Lower leg skin (tissue), 4 donors: ENCODE measurements around the gene B3GALT4. TPM values are rescaled to one million over a fixed set of nuclear protein-coding genes. Genes with fewer than 3 reads are reported as not detected.

Experiments used
- DNase-seq, 2 donors: peaks; one replicate each; pipeline ENCODE4 v3.0.0-alpha.2; 2019; ENCODE audit warnings: low spot score in 2 of 2
- H3K4me3 ChIP-seq: fragments of 200-600 bp; sonication (generic); 2 replicates; pipeline ENCODE4 v1.5.1; 2017; ENCODE audit warnings: mild to moderate bottlenecking, low read depth; ENCODE audit not compliant: poor library complexity, severe bottlenecking
- CTCF ChIP-seq, 3 donors: fragments of 450-650 bp; IDR thresholded peaks; one replicate each; pipeline ENCODE4 v1.5.1; 2016; ENCODE audit warnings: antibody characterized with exemption in 3 of 3, mild to moderate bottlenecking in 3 of 3, moderate library complexity in 2 of 3
- POLR2A ChIP-seq, 2 donors: fragments of 450-650 bp; IDR thresholded peaks; one replicate each; pipeline ENCODE4 v1.6.1; 2016 to 2017; ENCODE audit warnings: antibody characterized with exemption in 2 of 2, mild to moderate bottlenecking in 1 of 2, moderate library complexity in 1 of 2
- WGBS, 2 donors: methylation state at CpG; one replicate each; pipeline ENCODE4 v1.1.5; 2018; 5-methylcytosine and 5-hydroxymethylcytosine counted together
- intact Hi-C: fragments of 100-400 bp; cut with DNase I; formaldehyde crosslinking; loops from one replicate; pipeline ENCODE4 v1.15.0; 2023; ENCODE audit warnings: low total_unique reads
- total RNA-seq, 4 donors: library from RNA; depleted of rRNA; stranded (reverse); fragments of >200 nt; gene quantifications; one replicate each; pipeline ENCODE4 v1.1.0, GENCODE V29; 2016

The B3GALT4 gene
- total RNA-seq, 4 donors from 2014 or later: 24.8 to 31.0 (median 26.3) TPM

- TF ChIP-seq POLR2A (IDR thresholded peaks at IDR 0.05) (no peak), CTCF (IDR thresholded peaks at IDR 0.05) (no peak)
- 1 to 4% methylated on average over 10 of the region's 10 CpGs for WGBS, 2 donors
- peak; percentile 83 to 93 for DNase-seq
- peak overlapping the region; percentile 79 for H3K4me3 ChIP-seq
- intact Hi-C loops: no loop called here
Measured at GRCh38 chr6:33314515-33314942, 37.6 kb downstream of the B3GALT4 start.

- no peak for TF ChIP-seq CTCF (IDR thresholded peaks at IDR 0.05)
- TF ChIP-seq POLR2A (IDR thresholded peaks at IDR 0.05): no peak
- WGBS, 2 donors: 31 to 42% methylated on average over 40 to 47 of the region's 47 CpGs
- peak in 1 of 2 donors; percentile 92 for DNase-seq
- H3K4me3 ChIP-seq: no peak overlapping the region
- intact Hi-C loops: no loop called here
Measured at GRCh38 chr6:33314943-33315792, 38.2 kb downstream of the B3GALT4 start.

GRCh38 chr6:33315793-33316602 lies 39.1 kb downstream of the B3GALT4 start:
- 85 to 88% methylated on average over 17 of the region's 17 CpGs for WGBS, 2 donors
- TF ChIP-seq POLR2A (IDR thresholded peaks at IDR 0.05) (no peak), CTCF (IDR thresholded peaks at IDR 0.05) (no peak)
- H3K4me3 ChIP-seq: no peak overlapping the region
- intact Hi-C loops: no loop called here
- DNase-seq: no peak

GRCh38 chr6:33316603-33317418 lies 39.9 kb downstream of the B3GALT4 start:
- intact Hi-C loops: no loop called here
- H3K4me3 ChIP-seq: no peak overlapping the region
- no peak for TF ChIP-seq POLR2A (IDR thresholded peaks at IDR 0.05)
- TF ChIP-seq CTCF (IDR thresholded peaks at IDR 0.05): no peak
- WGBS, 2 donors: 72 to 78% methylated on average over 19 of the region's 19 CpGs
- no peak for DNase-seq

GRCh38 chr6:33317419-33317668 lies 40.4 kb downstream of the B3GALT4 start:
- intact Hi-C loops: no loop called here
- TF ChIP-seq CTCF (IDR thresholded peaks at IDR 0.05): no peak
- TF ChIP-seq POLR2A (IDR thresholded peaks at IDR 0.05): no peak
- WGBS, 2 donors: 1 to 2% methylated on average over 10 to 16 of the region's 27 CpGs
- DNase-seq: peak in 1 of 2 donors; percentile 92
- H3K4me3 ChIP-seq: no peak overlapping the region
